GM21528 (cell line): ENCODE measurements around the gene BRCA1.
"Not testable (repeated sequence)": the region's sequence is repeated elsewhere in the genome, so short reads cannot be mapped to it uniquely, and the experiment has no call there.

Source experiments
- ATAC-seq: cut with Tn5 transposase; IDR thresholded peaks from one replicate; pipeline ENCODE4 v1.9.1; 2021; ENCODE audit warnings: mild to moderate bottlenecking, moderate library complexity; ENCODE audit not compliant: unreplicated experiment, low FRiP score

BRCA1 gene

GRCh38 chr17:43125133-43125966, at the start of gene BRCA1:
BRCA1 (minus strand) TSS chr17:43125364; CDS start chr17:43124096, 1,268 bp downstream.
- ATAC-seq = peak; percentile 84

- ATAC-seq = no peak
Measured at GRCh38 chr17:43171586-43172487, 46.7 kb upstream of the BRCA1 start.

GRCh38 chr17:43170766-43171585, 45.8 kb upstream of the BRCA1 start, which contains the start of gene NBR1:
NBR1 (plus strand) TSS chr17:43171214; CDS start chr17:43175800, 4,586 bp downstream.
- ATAC-seq = peak; percentile 76

- ATAC-seq = peak; percentile 65
Measured at GRCh38 chr17:43170140-43170765, 45.1 kb upstream of the BRCA1 start.

- ATAC-seq = peak; percentile 18
Measured at GRCh38 chr17:43169561-43170139, 44.5 kb upstream of the BRCA1 start.

- ATAC-seq = not testable (repeated sequence)
Measured at GRCh38 chr17:43165971-43166370, 40.8 kb upstream of the BRCA1 start.

GRCh38 chr17:43159957-43160356, 34.8 kb upstream of the BRCA1 start:
- not testable (repeated sequence) for ATAC-seq

- not testable (repeated sequence) for ATAC-seq
Measured at GRCh38 chr17:43159232-43159631, 34.1 kb upstream of the BRCA1 start.

- no peak for ATAC-seq
Measured at GRCh38 chr17:43155666-43156065, 30.5 kb upstream of the BRCA1 start.

GRCh38 chr17:43153197-43153835, 28.2 kb upstream of the BRCA1 start:
- ATAC-seq = not testable (repeated sequence)

GRCh38 chr17:43151880-43152456, 26.8 kb upstream of the BRCA1 start:
- ATAC-seq = no peak

GRCh38 chr17:43146649-43147048, 21.5 kb upstream of the BRCA1 start:
- ATAC-seq = no peak

GRCh38 chr17:43143201-43143600, 18.0 kb upstream of the BRCA1 start:
- ATAC-seq = no peak

- no peak for ATAC-seq
Measured at GRCh38 chr17:43142153-43142552, 17.0 kb upstream of the BRCA1 start.

GRCh38 chr17:43140396-43141332, 15.5 kb upstream of the BRCA1 start:
- no peak for ATAC-seq

GRCh38 chr17:43138531-43138930, 13.4 kb upstream of the BRCA1 start:
- not testable (repeated sequence) for ATAC-seq

- ATAC-seq = not testable (repeated sequence)
Measured at GRCh38 chr17:43136574-43136973, 11.4 kb upstream of the BRCA1 start.

- ATAC-seq = no peak
Measured at GRCh38 chr17:43135454-43135819, 10.3 kb upstream of the BRCA1 start.
